ENCODE data around the gene CCDC87.
A peak's percentile ranks its signal among the peaks of the same experiment; 100 is the strongest.

CCDC87 gene

GRCh38 chr11:66626382-66626781, 33.5 kb upstream of the CCDC87 start:
- H3K4me1 ChIP-seq (ENCODE audit: insufficient read depth, low read length, poor library complexity, severe bottlenecking), result peaks cover 23% of the 10 kb centered on the region
- H3K36me3 ChIP-seq (ENCODE audit: insufficient read depth, low read length), result peaks cover 91% of the 10 kb centered on the region
- no peak overlapping the region for H3K9ac ChIP-seq (ENCODE audit: low read depth, low read length, poor library complexity, severe bottlenecking)
- TF ChIP-seq CTCF (conservative IDR thresholded peaks at IDR 0.05; ENCODE audit: low read length) (no peak), EZH2phosphoT487 (IDR thresholded peaks at IDR 0.05; ENCODE audit: borderline replicate concordance) (no peak)
- H2AFZ ChIP-seq (ENCODE audit: low read length), result no peak overlapping the region
- H3K4me3 ChIP-seq (ENCODE audit: low read length, poor library complexity, severe bottlenecking), result no peak overlapping the region
- no peaks in the 10 kb centered on the region for H3K9me3 ChIP-seq (ENCODE audit: insufficient read depth, low read depth, low read length)
- no peaks in the 10 kb centered on the region for H3K9me2 ChIP-seq (replicated peaks; ENCODE audit: low read depth, low read length)
- H3K79me2 ChIP-seq (ENCODE audit: insufficient read depth, low read length), result peaks cover 100% of the 10 kb centered on the region
- no peak overlapping the region for H3K4me2 ChIP-seq (ENCODE audit: low read depth, low read length, poor library complexity, severe bottlenecking)
- no peaks in the 10 kb centered on the region for H3F3A ChIP-seq (ENCODE audit: low read depth)
- H3K27me3 ChIP-seq (ENCODE audit: insufficient read depth, low read length, poor library complexity, severe bottlenecking), result no peaks in the 10 kb centered on the region
- H4K20me1 ChIP-seq (ENCODE audit: insufficient read depth, low read length, poor library complexity, severe bottlenecking), result peaks cover 96% of the 10 kb centered on the region

- Histone ChIP-seq H3K9me2 (replicated peaks; ENCODE audit: low read depth, low read length) (no peaks in the 10 kb centered on the region), H3K4me3 (ENCODE audit: low read length, poor library complexity, severe bottlenecking) (no peak overlapping the region), H3F3A (ENCODE audit: low read depth) (no peaks in the 10 kb centered on the region), H4K20me1 (ENCODE audit: insufficient read depth, low read length, poor library complexity, severe bottlenecking) (peaks cover 99% of the 10 kb centered on the region), H3K4me2 (ENCODE audit: low read depth, low read length, poor library complexity, severe bottlenecking) (peak overlapping the region; percentile 12), H2AFZ (ENCODE audit: low read length) (no peak overlapping the region), H3K79me2 (ENCODE audit: insufficient read depth, low read length) (peaks cover 100% of the 10 kb centered on the region), H3K9ac (ENCODE audit: low read depth, low read length, poor library complexity, severe bottlenecking) (no peak overlapping the region), H3K27me3 (ENCODE audit: insufficient read depth, low read length, poor library complexity, severe bottlenecking) (no peaks in the 10 kb centered on the region), H3K9me3 (ENCODE audit: insufficient read depth, low read depth, low read length) (no peaks in the 10 kb centered on the region), H3K4me1 (ENCODE audit: insufficient read depth, low read length, poor library complexity, severe bottlenecking) (peaks cover 28% of the 10 kb centered on the region), H3K36me3 (ENCODE audit: insufficient read depth, low read length) (peaks cover 89% of the 10 kb centered on the region)
- TF ChIP-seq EZH2phosphoT487 (IDR thresholded peaks at IDR 0.05; ENCODE audit: borderline replicate concordance) (no peak), CTCF (conservative IDR thresholded peaks at IDR 0.05; ENCODE audit: low read length) (no peak)
Measured at GRCh38 chr11:66625752-66626149, 32.9 kb upstream of the CCDC87 start.

- peaks cover 84% of the 10 kb centered on the region for H3K36me3 ChIP-seq (ENCODE audit: insufficient read depth, low read length)
- H3K27me3 ChIP-seq (ENCODE audit: insufficient read depth, low read length, poor library complexity, severe bottlenecking), result no peaks in the 10 kb centered on the region
- no peak overlapping the region for H3K4me3 ChIP-seq (ENCODE audit: low read length, poor library complexity, severe bottlenecking)
- H4K20me1 ChIP-seq (ENCODE audit: insufficient read depth, low read length, poor library complexity, severe bottlenecking), result peaks cover 98% of the 10 kb centered on the region
- H3K9me3 ChIP-seq (ENCODE audit: insufficient read depth, low read depth, low read length), result no peaks in the 10 kb centered on the region
- peaks cover 100% of the 10 kb centered on the region for H3K79me2 ChIP-seq (ENCODE audit: insufficient read depth, low read length)
- peak overlapping the region; percentile 12 for H3K4me2 ChIP-seq (ENCODE audit: low read depth, low read length, poor library complexity, severe bottlenecking)
- H3K9me2 ChIP-seq (replicated peaks; ENCODE audit: low read depth, low read length), result no peaks in the 10 kb centered on the region
- TF ChIP-seq CTCF (conservative IDR thresholded peaks at IDR 0.05; ENCODE audit: low read length) (no peak), EZH2phosphoT487 (IDR thresholded peaks at IDR 0.05; ENCODE audit: borderline replicate concordance) (no peak)
- H3K4me1 ChIP-seq (ENCODE audit: insufficient read depth, low read length, poor library complexity, severe bottlenecking), result peaks cover 31% of the 10 kb centered on the region
- no peaks in the 10 kb centered on the region for H3F3A ChIP-seq (ENCODE audit: low read depth)
- no peak overlapping the region for H2AFZ ChIP-seq (ENCODE audit: low read length)
- no peak overlapping the region for H3K9ac ChIP-seq (ENCODE audit: low read depth, low read length, poor library complexity, severe bottlenecking)
Measured at GRCh38 chr11:66625041-66625751, 32.3 kb upstream of the CCDC87 start.

All from Loucy (cell line).